IMR-90 (cell line): ENCODE data around the gene LUC7L3. TPM values are rescaled to one million over a fixed set of nuclear protein-coding genes. Genes with fewer than 3 reads are reported as not detected.

Source experiments
- ATAC-seq: fragments of 200-7000 bp; cut with Tn5 transposase; 2 replicates; pipeline ENCODE4 v1.9.1; 2020; ENCODE audit warnings: low read depth, mild to moderate bottlenecking, moderate library complexity
- BruUV-seq: library from RNA; stranded (reverse); fragments of 400-500 nt; replicated peaks from 2 replicates; lab custom pipeline; 2021; lab: Mats Ljungman, UMichigan
- CTCF ChIA-PET: fragments of 300-600 bp; formaldehyde crosslinking; extraction: SDS; loops from one replicate; lab custom pipeline; 2021; ENCODE audit warnings: antibody characterized with exemption; lab: Yijun Ruan, JAX
- POLR2A ChIA-PET: fragments of 300-600 bp; sonication (Branson Sonifier 250); formaldehyde crosslinking; loops from one replicate; lab custom pipeline; 2022; ENCODE audit warnings: antibody characterized with exemption; ENCODE audit not compliant: unreplicated experiment; lab: Charles Lee
- DNase-seq: peaks from one replicate; pipeline ENCODE4 v3.0.0; 2013
- H2AFZ ChIP-seq: replicated peaks from 2 replicates; pipeline ENCODE3; 2013; ENCODE audit warnings: low read length, mild to moderate bottlenecking; ENCODE audit not compliant: poor library complexity
- H2AK5ac ChIP-seq: 2 replicates; pipeline ENCODE4 v1.6.1; 2013; ENCODE audit warnings: low read depth, low read length, inconsistent platforms
- H2AK9ac ChIP-seq: replicated peaks from 2 replicates; pipeline ENCODE3; 2013; ENCODE audit warnings: mild to moderate bottlenecking, low read depth, low read length, moderate library complexity; ENCODE audit not compliant: poor library complexity
- H2BK120ac ChIP-seq: 2 replicates; pipeline ENCODE4 v1.6.1; 2013; ENCODE audit warnings: low read depth, low read length, inconsistent platforms
- H2BK15ac ChIP-seq: 3 replicates; pipeline ENCODE4 v1.6.1; 2013; ENCODE audit warnings: low read depth, low read length, inconsistent platforms
- H2BK20ac ChIP-seq: 2 replicates; pipeline ENCODE4 v1.6.1; 2013; ENCODE audit warnings: low read depth, mild to moderate bottlenecking, inconsistent platforms, low read length, moderate library complexity
- H2BK5ac ChIP-seq: 2 replicates; pipeline ENCODE4 v1.6.1; 2013; ENCODE audit warnings: mild to moderate bottlenecking, low read depth, low read length, inconsistent platforms; ENCODE audit not compliant: poor library complexity, severe bottlenecking
- H3K14ac ChIP-seq: replicated peaks from 2 replicates; pipeline ENCODE4 v1.6.1; 2013; ENCODE audit warnings: low read depth, low read length, inconsistent platforms
- H3K18ac ChIP-seq: 2 replicates; pipeline ENCODE4 v1.6.1; 2013; ENCODE audit warnings: low read depth, low read length, control low read depth
- H3K23ac ChIP-seq: 2 replicates; pipeline ENCODE4 v1.6.1; 2013; ENCODE audit warnings: low read depth, low read length, inconsistent platforms
- H3K27ac ChIP-seq: 2 replicates; pipeline ENCODE4 v1.5.1; 2013; ENCODE audit warnings: mild to moderate bottlenecking, control low read depth, low read length; ENCODE audit not compliant: insufficient read depth
- H3K27me3 ChIP-seq: 2 replicates; pipeline ENCODE4 v1.6.1; 2013; ENCODE audit warnings: low read length; ENCODE audit not compliant: control insufficient read depth, insufficient read depth
- H3K36me3 ChIP-seq: 2 replicates; pipeline ENCODE4 v1.6.1; 2013; ENCODE audit warnings: low read length, mixed read lengths; ENCODE audit not compliant: control insufficient read depth, insufficient read depth
- H3K4ac ChIP-seq: 2 replicates; pipeline ENCODE4 v1.6.1; 2013; ENCODE audit warnings: low read depth, low read length, inconsistent platforms
- H3K4me1 ChIP-seq: 2 replicates; pipeline ENCODE4 v1.6.1; 2013; ENCODE audit warnings: low read length, mixed read lengths; ENCODE audit not compliant: control insufficient read depth, insufficient read depth
- H3K4me2 ChIP-seq: 2 replicates; pipeline ENCODE4 v1.6.1; 2013; ENCODE audit warnings: low read depth, mild to moderate bottlenecking, control low read depth, low read length, moderate library complexity
- H3K4me3 ChIP-seq: 2 replicates; pipeline ENCODE4 v1.5.1; 2013; ENCODE audit warnings: low read depth, mild to moderate bottlenecking, control low read depth, low read length, moderate library complexity; ENCODE audit not compliant: insufficient read depth
- H3K56ac ChIP-seq: 2 replicates; pipeline ENCODE4 v1.6.1; 2013; ENCODE audit warnings: low read length, inconsistent platforms; ENCODE audit not compliant: insufficient read depth; ENCODE audit errors: extremely low read depth
- H3K79me1 ChIP-seq, 2 experiments: 2 replicates each; pipeline ENCODE4 v1.6.1; 2013; ENCODE audit warnings: low read length in 2 of 2, inconsistent platforms in 1 of 2, low read depth in 1 of 2
- H3K9ac ChIP-seq: 2 replicates; pipeline ENCODE4 v1.6.1; 2013; ENCODE audit warnings: low read depth, low read length, control low read depth
- H3K9me1 ChIP-seq: 2 replicates; pipeline ENCODE4 v1.6.1; 2013; ENCODE audit warnings: low read length, inconsistent platforms; ENCODE audit not compliant: insufficient read depth
- H3K9me3 ChIP-seq: 2 replicates; pipeline ENCODE4 v1.6.1; 2013; ENCODE audit warnings: low read length; ENCODE audit not compliant: control insufficient read depth, insufficient read depth
- H4K20me1 ChIP-seq: 2 replicates; pipeline ENCODE4 v1.6.1; 2013; ENCODE audit warnings: low read length, inconsistent platforms; ENCODE audit not compliant: insufficient read depth
- H4K5ac ChIP-seq: 2 replicates; pipeline ENCODE4 v1.6.1; 2013; ENCODE audit warnings: mild to moderate bottlenecking, low read depth, low read length, control low read depth
- H4K8ac ChIP-seq, 2 experiments: 2 replicates each; pipeline ENCODE4 v1.6.1; 2013; ENCODE audit warnings: low read depth in 2 of 2, low read length in 2 of 2, control low read depth in 1 of 2, inconsistent platforms in 1 of 2
- H4K91ac ChIP-seq: 2 replicates; pipeline ENCODE4 v1.6.1; 2013; ENCODE audit warnings: low read depth, low read length, inconsistent platforms; ENCODE audit not compliant: insufficient read depth
- ELK1 ChIP-seq: fragments of 150-350 bp; IDR thresholded peaks from 2 replicates; pipeline ENCODE4 v1.6.1; 2016; ENCODE audit warnings: low read depth, mild to moderate bottlenecking, low read length, moderate library complexity, borderline replicate concordance
- FOS ChIP-seq: fragments of 150-350 bp; IDR thresholded peaks from 2 replicates; pipeline ENCODE4 v1.6.1; 2016; ENCODE audit warnings: low read depth, low read length
- NFE2L2 ChIP-seq: fragments of 150-350 bp; IDR thresholded peaks from 2 replicates; pipeline ENCODE4 v1.6.1; 2016; ENCODE audit warnings: low read depth, mild to moderate bottlenecking, low read length
- POLR2A ChIP-seq: IDR thresholded peaks from 2 replicates; pipeline ENCODE4 v1.6.1; 2012; ENCODE audit warnings: mild to moderate bottlenecking, low read depth, low read length
- whole genome bisulfite sequencing, 2 experiments: methylation state at CpG; one replicate each; pipeline versions ENCODE4 v1.1.5 to v1.1.7; 2013; ENCODE audit warnings: missing lambda C conversion rate in 2 of 2; ENCODE audit not compliant: insufficient read length in 1 of 2; ENCODE audit errors: extremely low coverage in 2 of 2; 5-methylcytosine and 5-hydroxymethylcytosine counted together
- dilution Hi-C: fragments of 300-500 bp; cut with HindIII; formaldehyde crosslinking; loops from one replicate; pipeline ENCODE4 v1.14.3; 2018; ENCODE audit warnings: low sequenced_read_pairs; ENCODE audit not compliant: unreplicated experiment
- in situ Hi-C: fragments of 300-500 bp; cut with MboI; formaldehyde crosslinking; loops from 3 replicates; pipeline ENCODE4 v1.14.3; 2019; ENCODE audit warnings: low sequenced_read_pairs, inconsistent platforms, mixed read lengths
- intact Hi-C: fragments of 100-400 bp; cut with micrococcal nuclease; formaldehyde crosslinking; loops from 2 replicates; pipeline ENCODE4 v1.10.0; 2022
- polyA plus RNA-seq, 3 experiments: library from polyadenylated mRNA; depleted of rRNA; stranded (reverse); fragments of >200 nt; gene quantifications; 2 replicates each; pipeline ENCODE4 v1.2.3, GENCODE V29; 2012; ENCODE audit warnings: low replicate concordance in 1 of 3
- total RNA-seq: library from RNA; depleted of rRNA; stranded (reverse); fragments of >200 nt; gene quantifications from 2 replicates; pipeline ENCODE4 v1.2.3, GENCODE V29; 2012

Gene LUC7L3
- total and polyA plus RNA-seq, 2 of the 4 experiments (the other 2 are of a cell fraction): 17.7 to 44.7 TPM

- ATAC-seq (no peak), DNase-seq (no peak)
- Histone ChIP-seq H2AFZ (no peak overlapping the region), H3K4me2 (no peak overlapping the region), H2AK5ac (no peak overlapping the region), H3K27ac (no peak overlapping the region), H4K20me1 (no peaks in the 10 kb centered on the region), H2BK120ac (no peak overlapping the region), H3K79me1 (peaks cover 3 to 27% of the 10 kb centered on the region in 2 experiments; a peak in 2 of 4 replicates), H3K14ac (no peak overlapping the region), H2AK9ac (no peak overlapping the region), H3K4ac (no peak overlapping the region), H4K91ac (no peak overlapping the region), H3K4me1 (peaks cover 7% of the 10 kb centered on the region), H2BK5ac (no peak overlapping the region), H4K8ac (no peak overlapping the region), H3K9me3 (no peaks in the 10 kb centered on the region), H3K23ac (no peak overlapping the region), H3K9ac (no peak overlapping the region), H3K4me3 (no peak overlapping the region), H3K18ac (no peak overlapping the region), H3K36me3 (no peaks in the 10 kb centered on the region), H2BK15ac (no peak overlapping the region), H2BK20ac (no peak overlapping the region), H3K27me3 (0 out of 2 replicates have a peak, but pooled peaks cover 1% of the 10 kb centered on the region), H3K9me1 (0 out of 2 replicates have a peak, but pooled peaks cover 6% of the 10 kb centered on the region), H3K56ac (no peak overlapping the region), H4K5ac (no peak overlapping the region)
- POLR2A ChIA-PET: no interaction called here
- CTCF ChIA-PET: no interaction called here
- WGBS, 2 experiments: 92 to 100% methylated on average over 1 to 2 of the region's 4 CpGs
- intact Hi-C loops: no loop called here
- in situ Hi-C loops: no loop called here
- no peak for TF ChIP-seq NFE2L2
- TF ChIP-seq FOS: no peak
- no peak for TF ChIP-seq ELK1
- no peak for TF ChIP-seq POLR2A
- dilution Hi-C loops: no loop called here
- BruUV-seq: no TSS peak
These were observed 8.8 kb upstream of the LUC7L3 start for GRCh38 chr17:50710650-50711049.
